Embryonic facial prominence (tissue), 1 donor: Measurements from ENCODE around the gene TC2N.
"Not testable (repeated sequence)": the region's sequence is repeated elsewhere in the genome, so short reads cannot be mapped to it uniquely, and the experiment has no call there.

ENCODE experiments used
- DNase-seq: peaks from one replicate; pipeline ENCODE4 v3.0.0-alpha.2; 2016; ENCODE audit errors: extremely low spot score

TC2N gene

GRCh38 chr14:91870001-91870400, 2.7 kb upstream of the TC2N start:
- DNase-seq: no peak

- no peak for DNase-seq
These were observed 2.2 kb upstream of the TC2N start for GRCh38 chr14:91869556-91869955.

- DNase-seq: no peak
These were observed 633 bp downstream of the TC2N start for GRCh38 chr14:91866511-91867295.

- DNase-seq: no peak
These were observed 1.3 kb downstream of the TC2N start for GRCh38 chr14:91866061-91866460.

- DNase-seq: no peak
These were observed 4.9 kb downstream of the TC2N start for GRCh38 chr14:91862417-91862816.

- no peak for DNase-seq
These were observed 6.2 kb downstream of the TC2N start for GRCh38 chr14:91861091-91861490.

- DNase-seq: no peak
These were observed 7.1 kb downstream of the TC2N start for GRCh38 chr14:91860238-91860637.

GRCh38 chr14:91858536-91859275, 8.6 kb downstream of the TC2N start:
- no peak for DNase-seq

- DNase-seq: no peak
These were observed 9.7 kb downstream of the TC2N start for GRCh38 chr14:91857614-91858013.

- DNase-seq: no peak
These were observed 12.9 kb downstream of the TC2N start for GRCh38 chr14:91854327-91854934.

- DNase-seq: no peak
These were observed 15.8 kb downstream of the TC2N start for GRCh38 chr14:91851563-91851962.

GRCh38 chr14:91848504-91849001, 18.8 kb downstream of the TC2N start:
- DNase-seq: no peak

GRCh38 chr14:91847693-91848092, 19.6 kb downstream of the TC2N start:
- no peak for DNase-seq

GRCh38 chr14:91845652-91846051, 21.7 kb downstream of the TC2N start:
- DNase-seq: no peak

GRCh38 chr14:91845056-91845455, 22.3 kb downstream of the TC2N start:
- DNase-seq: not testable (repeated sequence)

- no peak for DNase-seq
These were observed 23.3 kb downstream of the TC2N start for GRCh38 chr14:91844029-91844428.

GRCh38 chr14:91843437-91843836, 23.9 kb downstream of the TC2N start:
- no peak for DNase-seq

GRCh38 chr14:91841065-91841464, 26.3 kb downstream of the TC2N start:
- DNase-seq: no peak

- DNase-seq: no peak
These were observed 27.6 kb downstream of the TC2N start for GRCh38 chr14:91839749-91840148.

- no peak for DNase-seq
These were observed 30.3 kb downstream of the TC2N start for GRCh38 chr14:91837076-91837475.

GRCh38 chr14:91835920-91836843, 31.2 kb downstream of the TC2N start:
- no peak for DNase-seq
